ENCODE results near the gene SLC39A12. TPM values are rescaled to one million over a fixed set of nuclear protein-coding genes. Genes with fewer than 3 reads are reported as not detected.

Gene SLC39A12
- total RNA-seq, 2 donors from 2014 or later, result not detected

Other genes starting within 250 kb of the SLC39A12 start
- gene TMEM236, start 199.7 kb upstream of the SLC39A12 start, total RNA-seq, result under 1 TPM; 0.10 to 0.11 TPM
- not detected for gene MRC1, start 142.6 kb upstream of the SLC39A12 start, total RNA-seq
- not detected for gene CACNB2, start 188.5 kb downstream of the SLC39A12 start, total RNA-seq